GM12891 (cell line): ENCODE results near the gene POLR1A.

Source experiments
- DNase-seq: peaks from one replicate; pipeline ENCODE4 v3.0.0; 2011; ENCODE audit warnings: low spot score; ENCODE audit not compliant: insufficient read length
- FAIRE-seq: peaks from 2 replicates; lab custom pipeline; 2011; peaks lifted over from hg19 to GRCh38; lab: Jason Lieb, UNC
- PAX5 ChIP-seq: IDR thresholded peaks from 2 replicates; pipeline ENCODE4 v1.6.1; 2011; ENCODE audit warnings: low read length, moderate library complexity, mild to moderate bottlenecking; ENCODE audit not compliant: insufficient read depth, severe bottlenecking
- POLR2A ChIP-seq: IDR thresholded peaks from 2 replicates; pipeline ENCODE4 v1.6.1; 2011; ENCODE audit warnings: low read depth, low read length, control low read depth
- POLR2AphosphoS5 ChIP-seq: IDR thresholded peaks from 2 replicates; pipeline ENCODE4 v1.6.1; 2011; ENCODE audit warnings: low read depth, low read length, control low read depth
- POU2F2 ChIP-seq: IDR thresholded peaks from 2 replicates; pipeline ENCODE4 v1.6.1; 2011; ENCODE audit warnings: low read depth, mild to moderate bottlenecking, control low read depth, low read length, moderate library complexity
- SPI1 ChIP-seq: IDR thresholded peaks from 2 replicates; pipeline ENCODE4 v1.6.1; 2011; ENCODE audit warnings: low read depth, low read length, control low read depth
- TAF1 ChIP-seq: IDR thresholded peaks from 2 replicates; pipeline ENCODE4 v1.6.1; 2011; ENCODE audit warnings: low read depth, low read length, control low read depth

The POLR1A gene

GRCh38 chr2:86032861-86033595, 72.7 kb downstream of the POLR1A start:
- FAIRE-seq = no peak
- no peak for DNase-seq
- TF ChIP-seq POU2F2 = no peak
- no peak for TF ChIP-seq POLR2AphosphoS5
- TF ChIP-seq TAF1 = no peak
- no peak for TF ChIP-seq PAX5
- no peak for TF ChIP-seq SPI1
- TF ChIP-seq POLR2A = no peak

- no peak for FAIRE-seq
- TF ChIP-seq TAF1 (no peak), POU2F2 (no peak), SPI1 (no peak), POLR2AphosphoS5 (no peak), POLR2A (no peak), PAX5 (no peak)
- no peak for DNase-seq
Measured at GRCh38 chr2:86031606-86032005, 74.1 kb downstream of the POLR1A start.

GRCh38 chr2:86031151-86031550, 74.5 kb downstream of the POLR1A start:
- DNase-seq (no peak), FAIRE-seq (no peak)
- no peak for TF ChIP-seq SPI1
- TF ChIP-seq POLR2AphosphoS5 = no peak
- no peak for TF ChIP-seq TAF1
- no peak for TF ChIP-seq POU2F2
- TF ChIP-seq PAX5 = no peak
- TF ChIP-seq POLR2A = no peak

- FAIRE-seq = no peak
- TF ChIP-seq SPI1 (no peak), TAF1 (no peak), PAX5 (no peak), POU2F2 (no peak), POLR2A (no peak), POLR2AphosphoS5 (no peak)
- no peak for DNase-seq
Measured at GRCh38 chr2:86029873-86030272, 75.8 kb downstream of the POLR1A start.

- DNase-seq (no peak), FAIRE-seq (no peak)
- TF ChIP-seq TAF1 = no peak
- TF ChIP-seq SPI1 = no peak
- no peak for TF ChIP-seq POU2F2
- no peak for TF ChIP-seq PAX5
- TF ChIP-seq POLR2AphosphoS5 = no peak
- TF ChIP-seq POLR2A = no peak
Measured at GRCh38 chr2:86028766-86029381, 76.8 kb downstream of the POLR1A start.

GRCh38 chr2:86027922-86028765, 77.5 kb downstream of the POLR1A start:
- TF ChIP-seq PAX5 = no peak
- no peak for TF ChIP-seq POLR2AphosphoS5
- TF ChIP-seq POLR2A = no peak
- TF ChIP-seq POU2F2 = no peak
- TF ChIP-seq TAF1 = no peak
- no peak for TF ChIP-seq SPI1
- DNase-seq = no peak
- FAIRE-seq = no peak

GRCh38 chr2:86027196-86027921, 78.3 kb downstream of the POLR1A start:
- FAIRE-seq = no peak
- no peak for DNase-seq
- TF ChIP-seq SPI1 (no peak), POU2F2 (no peak), TAF1 (no peak), POLR2A (no peak), PAX5 (no peak), POLR2AphosphoS5 (no peak)

- TF ChIP-seq POLR2A (no peak), POU2F2 (no peak)
- FAIRE-seq = no peak
Measured at GRCh38 chr2:86026744-86027065, 79.0 kb downstream of the POLR1A start.

More at GRCh38 chr2:86026744-86027065, 79.0 kb downstream of the POLR1A start:
- no peak for DNase-seq
